ENCODE results near the gene RPL19. TPM values are rescaled to one million over a fixed set of nuclear protein-coding genes. Genes with fewer than 3 reads are reported as not detected.

RPL19 gene
- total and polyA plus RNA-seq, 12 donors, result 907 to 3,029 (median 991) TPM

- no peak for DNase-seq
- intact Hi-C loops (cut with DNase I), result loop anchor here in 1 of 10 donors (10.0 kb wide), 1 partner anchor 837 kb away; the partner anchor contains the start of gene SOCS7
Observed at GRCh38 chr17:39191750-39192510, 8.2 kb upstream of the RPL19 start.

GRCh38 chr17:39192901-39193300, 7.2 kb upstream of the RPL19 start:
- DNase-seq, result no peak
- Histone ChIP-seq H3K4me1 (peaks cover 0 to 36% (median 20%) of the 10 kb centered on the region in 9 donors), H3K27me3 (no peaks in the 10 kb centered on the region), H3K27ac (no peak overlapping the region), H3K36me3 (peaks cover 0 to 61% (median 4%) of the 10 kb centered on the region in 9 donors), H3K9me3 (no peaks in the 10 kb centered on the region), H3K4me3 (no peak overlapping the region)
- 96 to 98% methylated on average over 16 of the region's 16 CpGs for WGBS, 2 donors
- no peak for TF ChIP-seq CTCF (IDR thresholded peaks at IDR 0.05)
- no peak for ATAC-seq
- intact Hi-C loops (cut with DNase I), result loop anchor here in 1 of 10 donors (10.0 kb wide), 1 partner anchor 838 kb away; the partner anchor contains the start of gene SOCS7

More at GRCh38 chr17:39191750-39192510, 8.2 kb upstream of the RPL19 start:
- no peak overlapping the region for H3K27ac ChIP-seq
- H3K4me1 ChIP-seq, result peaks cover 0 to 32% (median 16%) of the 10 kb centered on the region in 9 donors
- H3K9me3 ChIP-seq, result no peaks in the 10 kb centered on the region
- no peaks in the 10 kb centered on the region for H3K27me3 ChIP-seq
- H3K36me3 ChIP-seq, result peaks cover 0 to 71% (median 8%) of the 10 kb centered on the region in 9 donors
- no peak for TF ChIP-seq CTCF (IDR thresholded peaks at IDR 0.05)
- H3K4me3 ChIP-seq, result no peak overlapping the region
- 88 to 90% methylated on average over 9 of the region's 9 CpGs for WGBS, 2 donors
- no peak for ATAC-seq

- Histone ChIP-seq H3K27me3 (no peaks in the 10 kb centered on the region), H3K9me3 (no peaks in the 10 kb centered on the region), H3K27ac (no peak overlapping the region), H3K4me1 (peaks cover 0 to 40% (median 24%) of the 10 kb centered on the region in 9 donors), H3K36me3 (peaks cover 0 to 57% (median under 1%) of the 10 kb centered on the region in 9 donors), H3K4me3 (no peak overlapping the region)
- no peak for ATAC-seq
- WGBS, 2 donors, result 83 to 87% methylated on average over 9 to 10 of the region's 10 CpGs
- DNase-seq, result no peak
- intact Hi-C loops (cut with DNase I), result loop anchor here in 1 of 10 donors (10.0 kb wide), 1 partner anchor 839 kb away; the partner anchor contains the start of gene SOCS7
- no peak for TF ChIP-seq CTCF (IDR thresholded peaks at IDR 0.05)
Observed at GRCh38 chr17:39193346-39193745, 6.7 kb upstream of the RPL19 start.

GRCh38 chr17:39194089-39194984, 5.7 kb upstream of the RPL19 start:
- H3K4me3 ChIP-seq, result no peak overlapping the region
- peak; percentile 61 to 71 for DNase-seq
- H3K4me1 ChIP-seq, result peaks cover 0 to 46% (median 32%) of the 10 kb centered on the region in 9 donors
- H3K27ac ChIP-seq, result peak overlapping the region in 3 of 10 donors; percentile 10 to 41 (median 35)
- WGBS, 2 donors, result 45 to 58% methylated on average over 20 of the region's 20 CpGs
- no peaks in the 10 kb centered on the region for H3K27me3 ChIP-seq
- TF ChIP-seq CTCF (IDR thresholded peaks at IDR 0.05), result peak in 8 of 9 donors; percentile 24 to 59 (median 46)
- peaks cover 0 to 47% (median 0%) of the 10 kb centered on the region in 9 donors for H3K36me3 ChIP-seq
- intact Hi-C loops (cut with DNase I), result loop anchor here in 1 of 10 donors (10.0 kb wide), 1 partner anchor 840 kb away; the partner anchor contains the start of gene SOCS7
- ATAC-seq, result peak; percentile 48 to 75 (median 64)
- H3K9me3 ChIP-seq, result no peaks in the 10 kb centered on the region
